ENCODE data around the gene BDNF.

DNA sequence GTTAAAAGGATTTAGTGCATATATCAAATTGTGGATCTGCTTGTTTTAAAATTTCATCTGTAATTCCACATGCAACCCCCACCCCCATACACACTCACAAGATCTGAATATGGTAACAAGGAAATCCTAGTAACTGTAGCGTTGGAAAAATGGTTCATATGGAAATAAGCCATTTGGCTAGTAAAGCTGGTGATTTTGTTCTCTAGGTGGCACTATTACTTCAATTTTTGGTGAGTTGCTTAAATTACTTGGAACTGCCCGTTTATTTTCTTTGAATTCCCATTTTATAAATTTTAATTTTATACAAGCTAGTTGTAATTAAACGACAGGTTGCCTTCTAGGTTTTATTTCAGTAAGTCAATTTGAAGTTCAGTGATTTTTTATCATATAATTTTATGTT, 5.3 kb downstream of the BDNF start:
- TF ChIP-seq, protein P1, sequence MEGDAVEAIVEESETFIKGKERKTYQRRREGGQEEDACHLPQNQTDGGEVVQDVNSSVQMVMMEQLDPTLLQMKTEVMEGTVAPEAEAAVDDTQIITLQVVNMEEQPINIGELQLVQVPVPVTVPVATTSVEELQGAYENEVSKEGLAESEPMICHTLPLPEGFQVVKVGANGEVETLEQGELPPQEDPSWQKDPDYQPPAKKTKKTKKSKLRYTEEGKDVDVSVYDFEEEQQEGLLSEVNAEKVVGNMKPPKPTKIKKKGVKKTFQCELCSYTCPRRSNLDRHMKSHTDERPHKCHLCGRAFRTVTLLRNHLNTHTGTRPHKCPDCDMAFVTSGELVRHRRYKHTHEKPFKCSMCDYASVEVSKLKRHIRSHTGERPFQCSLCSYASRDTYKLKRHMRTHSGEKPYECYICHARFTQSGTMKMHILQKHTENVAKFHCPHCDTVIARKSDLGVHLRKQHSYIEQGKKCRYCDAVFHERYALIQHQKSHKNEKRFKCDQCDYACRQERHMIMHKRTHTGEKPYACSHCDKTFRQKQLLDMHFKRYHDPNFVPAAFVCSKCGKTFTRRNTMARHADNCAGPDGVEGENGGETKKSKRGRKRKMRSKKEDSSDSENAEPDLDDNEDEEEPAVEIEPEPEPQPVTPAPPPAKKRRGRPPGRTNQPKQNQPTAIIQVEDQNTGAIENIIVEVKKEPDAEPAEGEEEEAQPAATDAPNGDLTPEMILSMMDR (IDR thresholded peaks at IDR 0.05): no peak
- TF ChIP-seq POLR2A (IDR thresholded peaks at IDR 0.05): no peak
- TF ChIP-seq EP300 (IDR thresholded peaks at IDR 0.05): no peak
